Left renal cortex interstitium (tissue), 4 donors: Measurements from ENCODE around the gene MAPK14. TPM values are rescaled to one million over a fixed set of nuclear protein-coding genes. Genes with fewer than 3 reads are reported as not detected.
"Not testable (repeated sequence)": the region's sequence is repeated elsewhere in the genome, so short reads cannot be mapped to it uniquely, and the experiment has no call there.

Source experiments
- DNase-seq, 4 donors: peaks; one replicate each; pipeline ENCODE4 v3.0.0-alpha.2; 2013; ENCODE audit warnings: low read depth in 4 of 4, low spot score in 2 of 4, missing footprints in 1 of 4
- polyA plus RNA-seq, 4 donors: library from polyadenylated mRNA; unstranded; fragments of 120-200 nt; gene quantifications; one replicate each; pipeline ENCODE4 v1.2.1, GENCODE V29; 2013; ENCODE audit not compliant: insufficient read length in 4 of 4

The MAPK14 gene
- 10 to 100 TPM; 48.7 to 54.2 (median 50.7) TPM for polyA plus RNA-seq

DNA sequence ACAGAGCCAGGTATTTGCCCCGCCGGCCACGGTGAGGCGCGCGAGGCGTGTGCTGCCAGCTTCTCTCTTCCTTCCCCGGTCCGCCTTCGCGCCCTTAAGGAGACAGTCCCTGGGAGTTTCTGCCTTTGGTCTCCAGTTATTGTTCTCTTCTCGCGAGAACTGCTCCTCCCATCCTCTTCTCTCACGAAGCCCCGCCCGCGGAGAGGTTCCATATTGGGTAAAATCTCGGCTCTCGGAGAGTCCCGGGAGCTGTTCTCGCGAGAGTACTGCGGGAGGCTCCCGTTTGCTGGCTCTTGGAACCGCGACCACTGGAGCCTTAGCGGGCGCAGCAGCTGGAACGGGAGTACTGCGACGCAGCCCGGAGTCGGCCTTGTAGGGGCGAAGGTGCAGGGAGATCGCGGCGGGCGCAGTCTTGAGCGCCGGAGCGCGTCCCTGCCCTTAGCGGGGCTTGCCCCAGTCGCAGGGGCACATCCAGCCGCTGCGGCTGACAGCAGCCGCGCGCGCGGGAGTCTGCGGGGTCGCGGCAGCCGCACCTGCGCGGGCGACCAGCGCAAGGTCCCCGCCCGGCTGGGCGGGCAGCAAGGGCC lies at the start of gene MAPK14:
Gene MAPK14 (plus strand): TSS at position 308 of the 587 bp plus-strand sequence. CDS start 350 bp downstream, outside the sequence.
- peak; percentile 99 to 100 (median 100) for DNase-seq

DNA sequence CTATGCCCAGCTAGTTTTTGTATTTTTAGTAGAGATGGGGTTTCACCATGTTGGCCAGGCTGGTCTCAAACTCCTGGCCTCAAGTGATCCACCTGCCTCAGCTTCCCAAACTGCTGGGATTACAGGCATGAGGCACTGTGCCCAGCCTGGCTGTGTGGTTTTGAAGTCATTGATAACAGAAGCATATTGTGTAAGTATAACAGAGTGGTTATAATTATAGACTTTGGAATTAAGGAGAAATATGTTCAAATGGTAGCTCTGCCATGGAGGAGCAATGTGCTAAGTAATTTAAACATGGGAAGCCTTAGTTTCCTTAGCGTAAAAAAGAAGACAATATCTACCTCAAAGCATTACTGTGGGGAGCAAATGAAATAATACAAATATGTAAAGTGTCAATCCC lies 47.5 kb upstream of the MAPK14 start:
- DNase-seq, result not testable (repeated sequence)

DNA sequence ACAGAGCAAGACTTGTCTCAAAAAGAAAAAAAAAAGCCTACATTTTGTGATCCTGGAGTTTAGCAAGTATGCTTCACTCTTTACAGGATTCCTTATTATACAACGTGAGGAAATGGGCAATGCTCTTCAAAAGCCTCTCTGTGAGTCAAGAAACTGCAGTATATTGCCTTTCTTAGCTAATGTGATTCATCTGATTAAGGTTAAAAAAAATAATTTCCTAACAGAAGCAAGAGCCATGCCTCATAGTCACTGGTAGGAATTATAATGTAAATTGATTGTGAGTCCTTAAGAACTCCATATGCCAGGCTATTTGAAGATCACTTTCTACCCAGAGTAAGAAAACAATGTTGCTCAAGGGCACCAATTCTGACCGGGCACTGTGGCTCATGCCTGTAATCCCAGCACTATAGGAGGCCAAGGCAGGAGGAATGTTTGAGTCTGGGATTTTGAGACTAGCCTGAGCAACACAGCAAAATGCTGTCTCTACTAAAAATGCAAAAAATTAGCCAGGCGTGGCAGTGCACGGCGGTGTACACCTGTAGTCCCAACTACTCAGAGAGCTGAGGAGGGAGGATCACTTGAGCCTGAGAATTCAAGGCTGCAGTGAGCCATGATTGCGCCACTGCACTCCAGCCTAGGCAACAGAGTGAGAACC lies 46.5 kb upstream of the MAPK14 start:
- DNase-seq, result no peak

- no peak for DNase-seq
These were observed 42.9 kb upstream of the MAPK14 start for GRCh38 chr6:35984701-35985100.

DNA sequence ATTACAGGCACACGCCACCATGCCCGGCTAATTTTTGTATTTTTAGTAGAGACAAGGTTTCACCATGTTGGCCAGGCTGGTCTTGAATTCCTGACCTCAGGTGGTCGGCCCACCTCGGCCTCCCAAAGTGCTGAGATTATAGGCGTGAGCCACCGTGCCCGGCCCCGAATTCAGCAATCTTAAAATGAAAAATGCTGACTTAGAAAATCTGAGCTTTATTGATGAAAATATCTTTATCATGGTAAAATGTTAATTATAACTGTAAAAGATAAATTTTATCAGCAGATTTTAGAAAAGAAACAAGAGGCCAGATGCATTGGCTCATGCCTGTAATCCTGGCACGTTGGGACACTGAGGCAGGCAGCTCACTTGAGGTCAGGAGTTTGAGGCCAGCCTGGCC lies 39.6 kb upstream of the MAPK14 start:
- DNase-seq, result not testable (repeated sequence)

GRCh38 chr6:35993150-35993549 lies 34.5 kb upstream of the MAPK14 start:
- no peak for DNase-seq

- DNase-seq, result no peak
These were observed 27.2 kb upstream of the MAPK14 start for GRCh38 chr6:36000451-36000850.

- DNase-seq, result no peak
These were observed 11.9 kb upstream of the MAPK14 start for GRCh38 chr6:36015666-36016065.

- DNase-seq, result no peak
These were observed 9.3 kb upstream of the MAPK14 start for GRCh38 chr6:36018339-36018738.

GRCh38 chr6:36019167-36019566 lies 8.4 kb upstream of the MAPK14 start:
- no peak for DNase-seq

GRCh38 chr6:36020154-36020553 lies 7.5 kb upstream of the MAPK14 start:
- DNase-seq, result no peak

DNA sequence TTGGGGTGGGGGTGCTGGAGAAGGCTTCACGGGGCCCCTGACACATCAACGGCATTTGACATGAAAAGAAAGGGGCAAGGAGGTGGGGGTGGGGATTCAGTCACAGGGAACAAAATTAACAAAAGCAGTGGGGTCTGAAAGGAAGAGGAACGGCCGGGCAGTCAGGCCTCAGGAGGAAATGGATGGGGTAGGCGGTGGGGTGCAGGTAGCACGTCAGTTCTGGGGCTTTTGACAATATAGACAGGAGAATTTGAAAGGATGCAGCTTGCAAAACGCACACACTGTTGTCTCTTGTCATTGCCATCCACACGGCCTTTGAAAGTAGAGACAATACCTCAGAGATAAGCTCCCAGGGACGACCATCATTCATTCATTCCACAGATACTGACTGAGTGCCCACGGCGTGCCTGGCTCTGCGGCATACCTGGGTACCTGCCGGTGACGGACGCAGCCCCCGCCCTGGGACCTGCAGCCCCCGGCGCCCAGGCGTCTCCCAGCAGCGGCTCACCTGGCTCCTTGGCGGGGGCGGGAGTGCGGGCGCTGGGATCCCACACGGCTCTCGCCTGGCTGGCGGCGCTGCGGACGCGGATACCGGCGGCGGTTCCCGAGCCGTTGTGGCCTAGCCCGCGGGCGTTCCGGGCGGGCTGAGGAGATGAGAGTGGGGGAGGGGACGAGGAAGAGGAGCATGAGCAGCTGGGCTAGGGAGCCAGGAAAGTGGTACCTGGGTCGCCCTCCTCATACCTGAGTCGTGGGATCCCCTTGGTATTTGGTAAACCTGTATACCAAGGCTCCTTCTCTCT lies 3.4 kb upstream of the MAPK14 start, which contains the start of gene SLC26A8:
Gene SLC26A8 (minus strand): TSS at position 646 of the 800 bp plus-strand sequence. CDS start 4,934 bp downstream, outside the sequence.
- DNase-seq, result no peak

GRCh38 chr6:36025260-36025931 lies 2.2 kb upstream of the MAPK14 start:
- no peak for DNase-seq

GRCh38 chr6:36025932-36026327 lies 1.7 kb upstream of the MAPK14 start:
- DNase-seq, result no peak

- DNase-seq, result peak in 3 of 4 donors; percentile 26 to 49 (median 32)
These were observed 674 bp downstream of the MAPK14 start for GRCh38 chr6:36028088-36028876.

DNA sequence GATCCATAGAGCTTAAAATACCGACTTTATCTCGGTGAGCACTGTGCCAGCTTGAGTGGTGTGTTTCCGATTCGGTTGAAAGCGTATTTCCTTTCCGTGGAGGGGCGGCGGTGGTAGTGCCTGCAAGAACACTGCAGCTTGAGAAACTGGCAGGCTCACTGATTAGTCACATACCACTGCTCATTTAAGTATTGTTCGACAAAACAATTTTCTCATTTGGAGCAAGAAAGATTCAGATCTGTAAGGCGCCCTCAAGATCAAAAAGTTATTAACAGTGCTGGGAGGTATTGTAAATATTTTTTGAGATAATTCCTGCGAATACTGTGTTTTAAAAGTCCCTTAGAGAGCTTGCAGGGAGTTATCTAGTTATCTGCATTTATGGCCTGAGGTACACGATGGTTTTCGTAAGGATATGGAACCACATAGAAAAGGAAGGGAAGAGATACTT lies 1.3 kb downstream of the MAPK14 start:
- peak; percentile 46 to 50 (median 50) for DNase-seq

DNA sequence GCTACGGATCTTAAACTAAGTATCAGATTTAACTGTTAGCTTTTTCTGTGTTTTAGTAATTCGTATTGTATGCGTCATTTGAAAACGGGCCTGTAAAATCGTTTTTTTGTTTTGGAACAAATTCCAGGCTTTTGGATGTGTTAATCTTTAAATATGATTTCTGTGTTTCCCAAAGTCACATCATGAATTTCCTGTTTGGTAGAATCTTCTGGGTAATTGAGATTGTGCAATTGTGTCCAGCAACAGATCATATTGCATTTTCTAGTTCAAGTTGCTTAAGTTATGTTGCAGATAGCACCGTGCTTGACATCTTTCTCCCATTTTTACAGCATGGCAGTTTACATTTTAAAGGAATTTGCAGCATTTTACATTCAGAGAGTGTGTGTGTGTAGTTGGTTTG lies 1.9 kb downstream of the MAPK14 start:
- DNase-seq, result no peak

DNA sequence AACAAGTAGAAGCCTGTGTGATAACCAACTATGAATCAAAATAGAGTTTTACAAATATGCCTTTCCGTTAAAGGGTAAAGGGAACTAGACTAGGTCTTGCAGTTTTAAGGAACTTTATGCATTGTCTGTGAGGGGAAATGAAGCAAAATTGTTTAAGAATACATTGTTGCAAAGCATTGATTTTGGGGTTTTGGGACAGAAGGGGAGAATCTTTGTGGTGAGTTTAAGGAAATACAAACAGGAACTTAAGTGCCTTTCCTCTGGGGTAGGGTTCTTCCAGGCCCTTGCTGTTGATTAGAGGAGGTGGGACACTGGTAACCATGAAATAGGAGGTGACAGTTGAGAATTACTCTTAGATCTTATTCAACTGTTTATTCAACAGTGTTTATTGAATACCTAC lies 4.7 kb downstream of the MAPK14 start:
- no peak for DNase-seq

GRCh38 chr6:36033144-36033543 lies 5.5 kb downstream of the MAPK14 start:
- DNase-seq, result not testable (repeated sequence)

- no peak for DNase-seq
These were observed 6.3 kb downstream of the MAPK14 start for GRCh38 chr6:36033935-36034334.
